SHP77 (cell line): Measurements from ENCODE around the gene TPRG1.
"Not testable (repeated sequence)": the region's sequence is repeated elsewhere in the genome, so short reads cannot be mapped to it uniquely, and the experiment has no call there.

ENCODE experiments used
- DNase-seq, 2 experiments: peaks; one replicate each; lab custom pipeline; 2025; lab: John Stamatoyannopoulos, UW

The TPRG1 gene

GRCh38 chr3:189316296-189317019 lies 144.7 kb downstream of the TPRG1 start:
- peak; percentile 7 to 17 for DNase-seq

DNA sequence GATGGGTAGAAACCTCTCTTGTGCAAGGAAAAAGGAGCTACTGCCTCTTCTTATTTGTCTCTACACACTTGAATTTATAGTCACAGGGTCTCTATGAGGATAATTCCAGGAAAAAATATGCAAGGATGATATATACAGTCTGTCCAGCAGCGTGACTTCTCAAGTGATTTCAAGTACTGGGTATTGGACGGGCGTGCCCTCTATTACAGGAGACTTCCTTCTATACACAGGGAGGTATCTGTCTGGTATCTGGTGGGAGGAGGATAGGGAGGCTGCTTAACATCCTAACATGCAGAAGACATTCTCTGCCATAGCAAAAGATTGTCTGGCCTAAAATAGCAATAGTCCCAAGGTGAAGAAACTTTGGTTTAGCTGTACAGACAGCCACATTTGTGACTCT lies 146.1 kb downstream of the TPRG1 start:
- no peak for DNase-seq

- DNase-seq: no peak
Observed at GRCh38 chr3:189320511-189320910, 148.7 kb downstream of the TPRG1 start.

- DNase-seq: no peak
Observed at GRCh38 chr3:189322339-189322738, 150.6 kb downstream of the TPRG1 start.

GRCh38 chr3:189324538-189325138 lies 152.9 kb downstream of the TPRG1 start:
- DNase-seq: peak; percentile 71 to 83

DNA sequence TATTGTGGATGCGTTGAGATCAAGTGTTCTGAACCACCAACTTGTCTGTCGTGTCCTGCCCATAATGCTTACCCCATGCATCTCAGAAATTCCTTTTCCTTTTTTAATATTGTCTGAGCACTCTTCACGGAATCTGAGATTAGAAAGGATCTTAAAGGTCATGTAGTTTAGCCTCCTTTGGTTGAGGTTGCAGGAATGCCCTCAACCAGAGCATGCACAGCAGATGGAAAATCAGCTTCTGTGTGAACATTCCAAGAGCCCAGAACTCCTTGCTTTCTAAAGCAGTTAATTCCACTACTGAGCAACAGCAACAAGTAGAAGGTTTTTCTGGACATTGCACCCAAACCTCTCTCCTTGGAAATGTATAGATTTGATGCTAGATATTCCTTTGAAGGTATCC lies 153.7 kb downstream of the TPRG1 start:
- no peak for DNase-seq

DNA sequence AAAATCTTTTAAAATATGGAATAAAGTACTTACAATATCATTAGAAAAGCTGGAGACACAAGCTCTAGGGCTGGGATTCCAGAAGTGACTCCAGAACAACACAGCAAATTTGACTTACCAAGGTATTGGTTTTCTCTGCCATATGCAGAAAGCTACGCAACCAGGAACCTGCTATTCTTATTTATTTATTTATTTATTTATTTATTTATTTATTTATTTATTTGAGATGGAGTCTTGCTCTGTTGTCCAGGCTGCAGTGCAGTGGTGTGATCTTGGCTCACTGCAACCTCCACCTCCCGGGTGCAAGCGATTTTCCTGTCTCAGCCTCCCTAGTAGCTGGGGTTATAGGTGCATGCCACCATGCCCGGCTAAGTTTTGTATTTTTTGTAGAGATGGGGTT lies 157.9 kb downstream of the TPRG1 start:
- not testable (repeated sequence) for DNase-seq

DNA sequence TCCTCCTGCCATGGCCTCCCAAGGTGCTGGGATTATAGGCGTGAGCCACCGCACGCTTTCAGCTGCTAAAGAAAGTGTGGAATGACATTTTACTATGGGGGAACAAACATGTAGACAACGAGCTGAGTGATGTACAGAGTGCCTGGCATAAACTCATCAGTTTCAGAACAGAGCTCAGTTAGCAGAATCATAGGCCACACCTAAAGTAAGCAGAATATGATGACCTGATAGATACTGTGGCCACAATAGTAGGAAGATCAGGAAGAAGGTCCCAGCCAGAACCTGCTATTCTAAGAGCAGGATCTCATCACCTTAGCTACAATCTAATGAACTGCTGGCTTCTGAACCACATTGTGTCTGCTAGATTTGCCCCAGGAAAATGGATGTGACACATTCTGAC lies 158.3 kb downstream of the TPRG1 start:
- no peak for DNase-seq

GRCh38 chr3:189331002-189331418 lies 159.2 kb downstream of the TPRG1 start:
- DNase-seq: no peak

GRCh38 chr3:189334064-189334920 lies 162.5 kb downstream of the TPRG1 start:
- DNase-seq: no peak

DNA sequence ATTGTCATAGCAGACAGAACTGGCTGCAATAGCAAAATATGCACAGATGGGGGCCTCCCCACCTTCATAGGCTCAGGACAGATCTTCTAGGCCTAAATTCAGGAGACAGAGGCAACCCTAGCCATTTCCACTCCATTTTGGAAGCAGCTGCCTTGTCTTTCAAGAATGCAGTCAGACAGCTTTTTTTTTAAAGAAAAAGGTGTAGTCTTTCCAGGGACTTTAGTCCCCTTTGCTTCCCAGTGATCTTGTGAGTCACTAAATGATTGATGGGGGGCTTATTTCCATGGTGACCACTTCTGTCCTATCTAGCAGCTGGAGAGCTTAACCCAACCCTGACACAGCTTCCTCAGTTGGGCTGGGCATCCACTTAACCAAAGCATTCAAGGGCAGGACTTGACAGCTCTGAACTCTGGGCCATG lies 165.9 kb downstream of the TPRG1 start:
- DNase-seq: no peak

DNA sequence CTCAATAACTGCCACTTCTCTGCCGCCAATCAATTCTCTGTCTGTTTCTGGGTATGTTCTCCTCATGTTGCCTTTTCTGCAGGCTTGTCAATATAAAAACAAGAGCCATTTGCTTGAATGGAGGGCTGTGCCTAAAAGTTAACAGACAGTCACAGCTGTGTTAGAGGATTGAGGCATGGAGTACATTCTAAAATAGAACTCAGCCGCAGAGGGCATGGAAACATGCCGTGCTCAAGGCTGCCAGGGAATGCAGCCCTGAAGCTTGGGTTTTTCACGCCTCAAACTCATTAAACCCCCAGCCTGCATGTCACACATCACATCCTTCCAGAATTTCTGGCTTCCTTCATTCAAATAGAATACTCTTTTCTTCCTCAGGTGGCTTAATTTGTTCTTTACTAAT lies 166.6 kb downstream of the TPRG1 start:
- no peak for DNase-seq

- DNase-seq: no peak
Observed at GRCh38 chr3:189339996-189340395, 168.2 kb downstream of the TPRG1 start.

DNA sequence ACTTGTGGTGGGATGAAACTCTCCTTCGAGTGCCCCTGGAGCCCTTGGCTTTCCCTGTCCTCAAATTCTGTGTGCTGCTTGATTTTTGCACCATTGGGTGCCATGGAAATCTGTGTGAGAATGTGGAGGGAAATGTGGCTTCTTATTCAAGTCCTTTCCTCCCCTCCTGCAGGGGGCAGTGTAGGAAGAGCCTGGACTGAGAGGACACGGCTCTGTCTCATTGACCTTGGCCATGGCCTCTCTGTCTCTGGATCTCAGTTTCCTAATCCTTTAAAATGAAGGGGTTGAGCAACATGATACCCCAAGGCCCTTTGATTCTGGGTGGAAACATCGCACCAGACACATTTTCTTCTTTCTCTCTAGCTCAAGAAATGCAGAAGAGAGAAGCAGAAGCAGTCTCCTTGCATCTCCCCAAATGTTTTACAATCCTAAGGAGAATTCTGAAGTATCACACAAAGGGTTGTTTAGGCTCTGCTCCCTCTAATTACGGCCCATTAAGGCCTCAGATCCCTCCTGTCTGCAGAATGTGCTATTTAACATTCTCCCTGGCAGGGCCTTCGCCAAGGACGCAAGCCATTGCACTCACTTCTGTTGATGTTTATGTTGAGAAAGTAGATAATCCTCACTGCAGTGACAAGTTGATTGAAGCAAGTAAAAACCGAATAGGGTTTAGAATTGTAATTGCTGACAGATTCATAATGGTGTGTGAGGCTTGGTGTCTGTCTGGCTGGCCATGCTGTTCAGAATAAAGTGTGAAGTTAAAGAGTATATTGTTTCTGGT lies 169.1 kb downstream of the TPRG1 start:
- DNase-seq: peak in 1 of 2 experiments; percentile 10

DNA sequence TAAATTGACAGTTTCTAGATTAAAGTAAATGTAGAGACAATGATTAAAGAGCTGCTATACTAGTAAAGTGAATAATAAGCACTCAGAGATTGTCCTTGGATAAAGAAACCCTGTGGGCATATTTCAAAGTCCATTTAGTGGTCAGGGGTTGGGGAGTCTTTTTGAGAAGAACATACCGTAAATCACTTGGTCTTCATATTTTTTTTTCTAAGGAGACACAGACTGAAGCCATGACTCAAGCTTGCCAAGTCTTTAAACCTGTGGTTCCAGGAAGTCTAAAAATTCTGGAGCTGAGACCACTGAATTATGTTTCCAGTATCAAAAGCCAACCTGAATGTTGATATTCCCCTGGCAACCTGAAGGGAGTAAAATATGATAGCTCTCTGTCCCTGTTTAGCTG lies 171.0 kb downstream of the TPRG1 start:
- no peak for DNase-seq

DNA sequence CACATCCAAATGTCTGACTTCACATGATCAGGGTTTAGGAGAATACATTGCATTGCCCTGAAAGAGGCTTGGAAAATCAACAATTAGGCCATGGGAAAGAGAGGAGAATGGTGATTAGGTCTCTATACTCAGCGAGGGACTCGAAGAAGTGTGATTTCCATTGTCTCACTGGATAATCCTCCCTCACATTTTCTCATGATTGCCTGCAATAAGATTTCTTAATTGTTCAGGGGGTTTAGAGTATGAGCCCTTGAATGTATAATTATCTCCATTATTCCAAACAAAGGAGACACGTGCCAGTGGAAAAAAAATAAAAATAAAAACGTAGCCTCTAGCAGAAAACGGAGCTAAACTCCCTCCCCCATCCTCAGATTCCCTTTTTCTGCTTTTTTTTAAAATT lies 173.2 kb downstream of the TPRG1 start:
- DNase-seq: no peak

DNA sequence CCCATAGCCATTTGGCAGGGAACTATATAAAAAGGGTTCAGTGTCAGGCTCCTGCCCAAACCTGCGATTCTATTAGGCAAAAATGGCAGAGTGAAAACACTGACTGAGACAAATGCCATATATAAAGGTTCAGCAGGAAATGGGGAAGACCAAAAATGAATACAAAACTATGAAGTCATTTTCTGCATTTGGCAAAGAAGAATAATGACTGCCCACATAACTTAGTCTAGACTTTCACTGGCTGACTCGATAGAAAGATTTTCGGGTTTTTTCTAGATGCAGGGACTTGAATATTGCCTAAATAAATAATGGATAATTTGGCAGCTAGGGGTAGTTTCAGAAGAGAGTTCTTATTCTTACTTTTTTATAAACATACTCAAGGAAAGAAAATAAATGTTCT lies 178.0 kb downstream of the TPRG1 start:
- DNase-seq: no peak

GRCh38 chr3:189353318-189353965 lies 181.7 kb downstream of the TPRG1 start:
- no peak for DNase-seq

DNA sequence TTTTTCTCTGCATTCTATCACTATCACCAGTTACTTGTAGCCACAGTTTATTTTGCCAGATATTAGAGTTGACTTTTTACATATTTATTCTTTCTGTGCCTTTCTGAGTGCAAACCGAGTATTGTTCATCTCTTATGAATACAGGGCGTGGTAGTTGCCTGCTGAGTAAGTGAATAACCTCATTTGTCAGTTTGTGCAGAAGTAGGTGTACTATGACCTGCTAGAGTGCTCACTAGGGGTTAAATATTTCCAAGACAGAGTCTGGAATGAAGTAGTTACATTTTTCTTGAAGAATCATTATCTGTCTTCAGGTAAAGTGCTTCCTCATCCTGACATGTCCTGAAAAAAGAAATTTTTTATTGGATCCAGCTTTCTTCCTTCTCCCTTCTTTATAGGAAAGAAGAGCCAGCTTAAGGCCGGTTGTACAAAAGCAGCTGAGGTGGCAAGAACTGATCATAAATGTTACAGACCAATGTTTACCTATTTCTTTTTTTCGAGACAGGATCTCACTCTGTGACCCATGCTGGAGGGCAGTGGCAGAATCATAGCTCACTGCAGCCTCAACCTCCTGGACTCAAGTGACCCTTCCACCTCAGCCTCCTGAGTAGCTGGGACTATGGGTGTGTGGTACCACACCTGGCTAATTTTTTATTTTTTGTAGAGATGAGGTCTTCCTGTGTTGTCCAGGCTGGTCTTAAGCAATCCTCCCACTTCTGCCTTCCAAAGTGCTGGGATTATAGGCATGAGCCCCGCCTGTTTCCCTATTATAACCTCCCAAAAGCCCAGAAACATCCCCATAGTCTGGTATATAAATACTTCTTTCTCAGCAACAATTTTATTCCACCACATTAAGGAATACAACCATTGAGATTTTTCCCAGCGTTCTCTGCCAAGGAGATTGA lies 182.5 kb downstream of the TPRG1 start:
- no peak for DNase-seq

DNA sequence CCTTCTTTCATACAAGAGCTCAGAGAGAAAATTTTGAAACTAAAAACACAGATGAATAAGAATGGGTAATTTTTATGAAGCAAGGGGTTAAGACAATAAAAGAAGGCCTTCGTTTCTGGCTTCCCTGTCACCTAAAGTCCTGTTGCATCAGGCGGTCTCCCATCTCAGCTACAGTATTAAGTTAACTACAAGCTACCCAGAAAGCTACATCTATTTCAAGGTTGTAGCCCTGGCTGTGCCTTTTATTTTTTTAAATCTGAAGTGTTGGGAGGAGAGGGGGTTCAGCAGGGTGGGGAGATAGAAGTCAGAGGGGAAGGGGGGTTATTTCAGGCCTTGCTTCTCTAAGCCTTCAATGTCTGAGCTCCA lies 183.3 kb downstream of the TPRG1 start:
- no peak for DNase-seq
